ENCODE measurements around the gene QPCT.
A peak's percentile ranks its signal among the peaks of the same experiment; 100 is the strongest.

QPCT gene

GRCh38 chr2:37325625-37326071 is 18.8 kb upstream of the QPCT start:
- DNase-seq, result no peak

- no peak for DNase-seq
Measured at GRCh38 chr2:37326285-37326684, 18.1 kb upstream of the QPCT start.

- DNase-seq, result no peak
Measured at GRCh38 chr2:37326866-37327634, 17.4 kb upstream of the QPCT start.

DNA sequence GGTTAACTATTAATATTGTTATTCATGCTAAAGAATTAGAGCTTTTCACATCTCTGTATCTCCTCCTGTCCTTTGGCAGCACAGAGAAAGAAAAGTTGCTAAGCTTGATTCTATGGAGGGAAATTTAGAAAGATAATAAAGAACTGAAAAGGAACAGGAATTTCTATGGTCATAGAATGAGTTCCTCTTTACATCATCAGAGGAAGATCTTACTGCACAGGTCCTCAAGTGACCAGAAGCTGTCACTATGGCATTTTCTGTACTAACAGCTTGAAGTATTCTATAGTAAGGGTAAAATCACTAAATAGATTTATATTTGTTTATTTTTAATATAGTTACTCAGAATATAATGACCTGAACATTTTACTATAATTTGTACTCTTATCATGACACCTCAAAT is 13.7 kb upstream of the QPCT start:
- DNase-seq, result no peak

GRCh38 chr2:37332560-37332959 is 11.9 kb upstream of the QPCT start:
- DNase-seq, result no peak

DNA sequence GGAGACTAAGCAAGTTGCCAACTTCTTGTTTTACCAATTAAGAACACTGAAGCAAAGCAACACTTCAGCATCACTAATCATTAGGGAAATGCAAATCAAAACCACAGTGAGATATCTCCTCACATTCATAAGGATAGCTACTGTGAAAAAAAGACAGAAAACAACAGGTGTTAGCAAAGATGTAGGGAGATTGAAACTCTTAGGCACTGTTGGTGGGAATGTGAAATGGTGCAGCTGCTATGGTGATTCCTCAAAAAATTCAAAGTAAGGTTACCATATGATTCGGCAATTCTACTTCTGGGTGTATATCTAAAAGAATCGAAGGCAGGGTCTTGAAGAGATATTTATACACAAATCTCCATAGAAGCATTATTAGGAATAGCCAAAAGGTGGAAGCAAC is 11.2 kb upstream of the QPCT start:
- DNase-seq, result no peak

GRCh38 chr2:37335604-37336003 is 8.8 kb upstream of the QPCT start:
- no peak for DNase-seq

DNA sequence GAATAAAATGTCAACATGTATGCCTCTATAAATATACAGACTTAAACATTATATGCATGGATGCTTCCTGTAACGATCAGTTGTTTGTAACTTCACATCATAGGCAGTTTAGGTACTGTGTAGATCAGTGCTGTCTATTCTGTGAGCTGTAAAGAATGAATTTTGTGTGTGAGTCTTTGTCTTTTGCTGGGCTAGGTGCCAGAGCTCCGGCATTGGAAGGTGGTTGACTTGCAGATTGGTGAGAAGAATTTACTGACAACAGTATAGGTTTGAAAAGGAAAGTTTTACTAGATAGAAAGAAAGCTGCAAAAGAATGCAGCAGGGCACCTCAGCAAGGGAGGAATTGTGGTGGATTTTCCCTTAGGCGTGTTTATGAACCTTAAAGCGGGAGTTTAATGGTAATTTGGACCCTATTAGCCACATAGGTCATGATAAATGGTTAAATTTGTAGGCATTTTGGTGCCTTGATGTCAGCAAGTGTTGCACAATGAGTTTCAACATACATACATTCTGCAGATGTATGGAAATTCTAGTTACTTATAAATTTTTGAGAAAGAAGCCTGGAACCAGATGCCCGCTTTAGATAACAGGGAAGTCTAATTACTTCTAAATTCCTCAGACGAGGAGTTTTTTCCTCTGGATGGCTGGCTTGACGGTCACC is 6.7 kb upstream of the QPCT start:
- DNase-seq, result no peak

DNA sequence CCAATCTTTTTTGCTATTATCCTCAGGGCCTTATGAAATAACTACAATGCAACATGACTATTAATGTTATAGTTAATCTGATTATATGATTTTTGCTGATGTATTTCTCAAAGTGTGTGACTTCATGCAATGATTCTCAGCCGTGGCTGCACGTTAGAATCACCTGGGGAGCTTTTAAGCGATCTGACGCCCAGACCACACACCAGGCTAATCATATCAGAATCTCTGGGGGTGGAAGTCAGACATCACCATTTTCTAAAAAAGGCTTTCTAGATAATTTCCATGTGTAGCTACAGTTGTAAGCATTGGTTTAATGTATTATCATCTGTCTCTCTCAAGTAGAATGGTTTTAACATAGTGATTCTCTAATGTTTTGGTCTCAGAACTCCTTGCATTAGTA is 5.5 kb upstream of the QPCT start:
- DNase-seq, result no peak

DNA sequence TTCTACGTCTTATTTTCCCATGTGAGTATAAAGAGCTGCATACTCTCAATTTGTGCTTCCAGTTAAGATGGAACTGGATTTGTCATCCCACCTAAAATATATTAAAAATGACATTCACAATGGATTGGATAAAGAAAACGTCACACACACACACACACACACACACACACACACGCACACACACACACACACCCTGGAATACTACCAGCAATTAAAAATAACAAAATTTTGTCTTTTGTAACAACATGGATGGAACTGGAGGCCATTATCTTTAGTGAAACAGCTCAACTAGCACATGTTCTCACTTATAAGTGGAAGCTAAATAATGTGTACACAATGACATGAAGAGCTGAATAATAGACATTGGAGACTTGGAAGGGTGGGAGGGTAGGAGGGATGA is 3.8 kb upstream of the QPCT start:
- no peak for DNase-seq

- peak; percentile 59 for DNase-seq
Measured at GRCh38 chr2:37342591-37343220, 1.7 kb upstream of the QPCT start.

- peak; percentile 43 for DNase-seq
Measured at GRCh38 chr2:37343537-37344434, 644 bp upstream of the QPCT start.

GRCh38 chr2:37348155-37348554 is 3.7 kb downstream of the QPCT start:
- DNase-seq, result no peak

DNA sequence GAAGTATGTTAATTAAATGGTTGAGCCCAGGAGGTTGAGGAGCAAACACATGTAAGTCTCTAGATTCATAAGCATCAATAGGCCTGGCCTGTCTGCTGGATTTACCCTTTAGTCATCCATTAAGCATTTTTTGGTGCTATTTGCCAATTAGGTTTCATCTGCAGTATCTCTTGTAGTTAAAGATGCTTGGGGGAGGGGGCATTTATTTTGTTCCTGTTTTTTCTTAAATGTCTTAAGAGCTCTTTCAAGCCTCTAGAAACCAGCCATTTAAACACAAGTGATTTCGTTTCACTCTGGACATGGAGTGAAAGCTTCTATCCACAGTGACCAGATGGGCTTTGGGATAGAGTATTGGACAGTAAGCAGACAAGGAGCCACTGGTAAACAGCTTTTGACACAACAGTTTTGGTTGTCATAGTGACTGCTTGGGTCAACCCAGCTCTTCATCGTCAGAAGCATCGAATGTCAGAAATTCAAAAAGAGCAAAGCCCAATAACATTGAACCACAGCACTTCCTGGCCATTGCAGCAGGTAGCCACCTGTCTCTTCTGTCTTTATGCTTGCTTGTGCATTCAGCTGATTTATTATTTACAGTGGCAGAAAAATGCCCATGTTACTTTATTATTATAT is 4.9 kb downstream of the QPCT start:
- DNase-seq, result no peak

GRCh38 chr2:37350034-37350433 is 5.6 kb downstream of the QPCT start:
- DNase-seq, result no peak

DNA sequence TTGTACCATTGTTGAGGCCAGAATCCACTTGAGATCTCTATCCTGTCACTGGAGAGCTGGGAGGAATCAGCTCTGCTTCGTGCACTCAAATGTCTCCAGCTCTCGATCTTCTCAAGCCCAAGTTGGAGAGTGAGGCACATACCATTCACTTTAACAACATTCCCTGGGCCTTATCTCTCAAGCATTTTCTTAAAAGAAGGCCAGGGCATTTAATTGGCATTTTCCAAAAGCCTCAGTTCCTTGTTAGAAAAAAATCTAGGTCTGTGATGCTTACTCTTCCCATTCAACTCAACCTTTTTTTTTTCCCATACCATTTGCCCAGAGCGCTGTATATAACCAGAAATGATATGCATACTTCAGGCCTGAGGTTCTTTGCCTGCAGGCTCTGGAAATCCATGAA is 10.1 kb downstream of the QPCT start:
- DNase-seq, result no peak

DNA sequence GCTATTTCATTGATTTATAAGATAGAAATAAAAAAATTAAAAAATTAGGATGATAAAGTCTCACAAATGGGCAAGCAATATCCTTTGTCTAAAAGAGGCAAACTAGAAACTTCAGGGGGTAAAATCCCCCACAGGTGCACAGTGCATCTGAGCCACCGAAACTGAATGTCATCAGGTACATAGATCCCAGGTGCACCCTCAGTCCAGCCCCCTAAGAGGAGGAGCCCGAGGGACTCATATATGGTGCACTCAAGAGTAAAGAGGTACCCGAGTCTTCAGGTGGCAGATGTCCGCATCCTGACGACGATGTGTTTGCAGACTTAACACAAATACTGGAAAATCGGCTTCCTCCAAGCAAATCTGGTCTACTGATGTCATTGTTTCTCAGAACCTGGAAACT is 11.3 kb downstream of the QPCT start:
- no peak for DNase-seq

DNA sequence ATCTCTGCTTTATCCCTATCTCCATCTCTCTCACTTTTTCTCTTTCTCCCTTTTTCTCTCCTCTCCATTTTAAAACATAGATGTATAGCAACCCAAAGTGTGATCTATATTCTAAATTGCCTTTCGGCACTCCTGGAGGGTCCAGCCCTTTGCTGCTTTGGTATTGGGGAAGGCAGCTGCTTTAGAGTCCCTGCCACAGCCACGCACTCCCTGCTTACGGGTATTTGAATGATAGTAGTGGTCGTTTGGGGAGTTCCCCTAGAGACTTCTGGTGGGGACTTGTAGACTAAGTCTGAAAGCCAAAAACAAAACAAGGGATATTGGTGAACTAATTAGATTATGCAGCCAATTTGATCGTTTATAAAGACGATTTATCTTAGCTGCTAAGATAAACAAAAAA is 11.9 kb downstream of the QPCT start:
- no peak for DNase-seq

- no peak for DNase-seq
Measured at GRCh38 chr2:37357069-37357468, 12.6 kb downstream of the QPCT start.

DNA sequence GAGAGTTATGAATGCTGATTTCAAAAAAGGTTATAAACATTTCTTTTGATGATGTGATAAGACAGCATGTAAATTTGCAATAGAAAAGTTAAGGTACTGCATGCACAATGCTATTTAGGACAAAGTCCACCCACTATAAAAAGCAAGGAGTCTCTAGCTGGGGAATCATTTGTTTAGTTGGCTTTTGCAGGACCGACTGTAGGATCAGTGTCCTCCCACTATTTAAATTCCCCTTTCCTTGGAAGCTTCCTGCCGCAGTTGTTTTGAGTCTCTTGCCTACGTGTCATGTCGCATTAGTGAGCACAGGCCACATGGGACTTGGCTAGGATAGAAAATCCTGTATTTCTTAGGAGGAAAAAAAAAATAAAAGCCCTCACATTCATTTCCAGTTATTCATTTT is 13.1 kb downstream of the QPCT start:
- no peak for DNase-seq

DNA sequence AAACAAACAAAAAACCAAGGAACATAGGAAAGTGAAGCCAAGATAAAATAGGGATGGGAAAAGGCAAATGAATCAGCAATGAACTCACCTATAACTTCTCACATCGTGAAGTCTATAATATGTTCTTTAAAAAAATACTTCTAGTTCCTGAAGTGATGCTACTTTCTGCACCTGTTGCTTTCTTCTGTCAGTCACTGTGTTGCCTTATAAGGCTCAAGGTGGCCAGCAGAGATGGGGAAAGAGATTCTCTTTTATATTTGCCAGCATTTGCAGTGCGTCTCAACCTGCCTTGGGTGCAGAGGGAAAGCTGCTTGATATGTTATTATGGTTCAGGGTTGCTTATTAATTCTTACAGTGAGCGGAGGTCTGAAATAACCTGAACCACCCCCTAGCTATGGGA is 14.0 kb downstream of the QPCT start:
- DNase-seq, result no peak

DNA sequence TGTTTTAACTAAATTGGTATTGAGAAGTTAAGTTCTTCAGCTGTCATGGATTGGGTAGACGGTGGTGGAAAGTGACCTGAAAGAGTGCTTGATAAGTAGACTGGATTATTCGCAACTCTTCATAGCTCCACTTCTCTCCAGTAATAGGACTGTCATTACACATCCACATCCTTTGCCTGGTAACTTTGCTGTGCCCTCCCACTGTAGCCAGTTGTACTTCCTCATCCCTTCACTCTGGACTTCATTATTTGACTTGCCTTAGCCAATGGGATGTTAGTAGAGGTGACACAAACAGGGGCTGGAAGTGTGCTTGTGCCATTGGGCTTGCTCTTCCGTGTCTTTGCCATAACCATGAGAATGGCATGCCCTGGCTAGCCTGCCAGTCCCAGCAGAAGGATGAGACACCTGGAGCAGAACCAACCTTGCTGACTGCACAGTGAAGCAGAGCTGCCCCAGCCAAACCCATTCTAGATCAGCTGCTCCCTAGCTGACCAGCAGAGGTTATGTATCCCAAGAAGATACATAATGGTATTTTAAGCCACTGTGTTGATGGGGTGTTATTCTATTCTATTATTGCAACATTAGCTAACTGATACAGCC is 16.9 kb downstream of the QPCT start:
- no peak for DNase-seq
